ENCODE measurements around the gene BASP1.

DNA sequence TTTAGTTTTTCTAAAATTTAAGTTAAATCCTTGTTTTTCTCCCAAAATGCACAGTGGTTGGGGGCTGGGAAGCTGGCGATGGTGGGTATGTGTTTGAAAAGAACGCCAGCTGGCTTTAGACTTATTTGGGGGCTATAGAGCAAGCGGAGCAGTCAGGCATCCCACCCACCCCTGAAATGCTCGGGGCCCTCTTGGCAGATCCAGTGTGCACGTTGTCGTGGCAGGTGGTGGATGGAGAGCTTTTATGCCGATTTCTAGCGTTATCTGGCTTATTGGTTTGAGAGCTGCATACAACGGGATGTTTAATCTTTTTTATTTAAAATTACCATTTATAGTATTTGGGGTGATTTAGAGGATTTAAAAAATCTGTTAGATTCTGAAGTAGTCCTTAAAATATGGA is 8.1 kb downstream of the BASP1 start:
- TF ChIP-seq, protein P1, sequence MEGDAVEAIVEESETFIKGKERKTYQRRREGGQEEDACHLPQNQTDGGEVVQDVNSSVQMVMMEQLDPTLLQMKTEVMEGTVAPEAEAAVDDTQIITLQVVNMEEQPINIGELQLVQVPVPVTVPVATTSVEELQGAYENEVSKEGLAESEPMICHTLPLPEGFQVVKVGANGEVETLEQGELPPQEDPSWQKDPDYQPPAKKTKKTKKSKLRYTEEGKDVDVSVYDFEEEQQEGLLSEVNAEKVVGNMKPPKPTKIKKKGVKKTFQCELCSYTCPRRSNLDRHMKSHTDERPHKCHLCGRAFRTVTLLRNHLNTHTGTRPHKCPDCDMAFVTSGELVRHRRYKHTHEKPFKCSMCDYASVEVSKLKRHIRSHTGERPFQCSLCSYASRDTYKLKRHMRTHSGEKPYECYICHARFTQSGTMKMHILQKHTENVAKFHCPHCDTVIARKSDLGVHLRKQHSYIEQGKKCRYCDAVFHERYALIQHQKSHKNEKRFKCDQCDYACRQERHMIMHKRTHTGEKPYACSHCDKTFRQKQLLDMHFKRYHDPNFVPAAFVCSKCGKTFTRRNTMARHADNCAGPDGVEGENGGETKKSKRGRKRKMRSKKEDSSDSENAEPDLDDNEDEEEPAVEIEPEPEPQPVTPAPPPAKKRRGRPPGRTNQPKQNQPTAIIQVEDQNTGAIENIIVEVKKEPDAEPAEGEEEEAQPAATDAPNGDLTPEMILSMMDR (IDR thresholded peaks at IDR 0.05): no peak
- no peak for TF ChIP-seq POLR2A (IDR thresholded peaks at IDR 0.05)
- TF ChIP-seq POLR2AphosphoS5 (IDR thresholded peaks at IDR 0.05): no peak
